Transverse colon (tissue), 4 donors: ENCODE measurements around the gene CUL2. TPM values are rescaled to one million over a fixed set of nuclear protein-coding genes. Genes with fewer than 3 reads are reported as not detected.

Source experiments
- DNase-seq: peaks from one replicate; pipeline ENCODE4 v3.0.0-alpha.2; 2019
- H3K27ac ChIP-seq, 4 donors: fragments of 200-600 bp; sonication (generic); 2 replicates each; pipeline ENCODE4 v1.5.1; 2016 to 2018; ENCODE audit warnings: inconsistent platforms in 4 of 4
- H3K27me3 ChIP-seq: fragments of 200-600 bp; sonication (generic); 2 replicates; pipeline ENCODE4 v1.5.1; 2017; ENCODE audit warnings: inconsistent platforms
- H3K36me3 ChIP-seq, 4 donors: fragments of 200-600 bp; sonication (generic); 2 replicates each; pipeline ENCODE4 v1.5.1; 2017 to 2019; ENCODE audit warnings: inconsistent platforms in 4 of 4
- H3K4me1 ChIP-seq, 4 donors: fragments of 200-600 bp; sonication (generic); 2 replicates each; pipeline ENCODE4 v1.5.1; 2017 to 2020; ENCODE audit warnings: inconsistent platforms in 4 of 4
- H3K4me3 ChIP-seq, 4 donors: fragments of 200-600 bp; sonication (generic); 1 replicate in 1 of 4; 2 replicates in 3 of 4; pipeline versions ENCODE4 v1.5.1 to v1.6.1; 2017 to 2019; ENCODE audit warnings: inconsistent platforms in 4 of 4
- H3K9me3 ChIP-seq, 2 donors: fragments of 200-600 bp; sonication (generic); 2 replicates each; pipeline ENCODE4 v1.5.1; 2017 to 2019; ENCODE audit warnings: inconsistent platforms in 2 of 2
- EP300 ChIP-seq: sonication (generic); formaldehyde crosslinking; IDR thresholded peaks from one replicate; pipeline ENCODE4 v1.6.1; 2017; ENCODE audit warnings: antibody characterized with exemption, low read depth
- POLR2A ChIP-seq: fragments of 450-650 bp; IDR thresholded peaks from one replicate; pipeline ENCODE4 v1.6.1; 2016; ENCODE audit warnings: antibody characterized with exemption, mild to moderate bottlenecking, moderate library complexity
- POLR2AphosphoS5 ChIP-seq, 3 donors: sonication (generic); formaldehyde crosslinking; IDR thresholded peaks; one replicate each; pipeline ENCODE4 v1.6.1; 2016; ENCODE audit warnings: antibody characterized with exemption in 3 of 3
- WGBS, 2 donors: methylation state at CpG; one replicate each; pipeline ENCODE4 v1.1.5; 2018; ENCODE audit warnings: low coverage in 1 of 2; 5-methylcytosine and 5-hydroxymethylcytosine counted together
- in situ Hi-C, 4 donors: fragments of 200-750 bp; cut with MboI; loops; one replicate each; pipeline versions ENCODE4 v1.15.0 to v1.15.1; 2017; ENCODE audit warnings: low sequenced_read_pairs in 3 of 4, low pct_ligation_motif_present in 1 of 4, low pct_unique_long_range_greater_than_20kb in 1 of 4
- intact Hi-C: fragments of 100-400 bp; cut with DNase I; formaldehyde crosslinking; loops from one replicate; pipeline ENCODE4 v1.15.1; 2023; ENCODE audit warnings: low total_unique reads
- total RNA-seq, 4 donors: library from RNA; depleted of rRNA; stranded (reverse); fragments of >200 nt; gene quantifications; one replicate each; pipeline ENCODE4 v1.1.0, GENCODE V29; 2016
- TF ChIP-seq, protein P1 (sequence below), 5 experiments: fragments of 200-600 bp in 3 of 5; fragments of 450-650 bp in 2 of 5; sonication (generic) in 3 of 5; IDR thresholded peaks; 1 replicate in 2 of 5; 2 replicates in 3 of 5; pipeline ENCODE4 v1.5.1; 2016 to 2017; ENCODE audit warnings: antibody characterized with exemption in 5 of 5, inconsistent platforms in 3 of 5, mild to moderate bottlenecking in 2 of 5, moderate library complexity in 1 of 5

Gene CUL2
- total RNA-seq, 4 donors from 2014 or later: 6.0 to 15.4 (median 11.5) TPM

DNA sequence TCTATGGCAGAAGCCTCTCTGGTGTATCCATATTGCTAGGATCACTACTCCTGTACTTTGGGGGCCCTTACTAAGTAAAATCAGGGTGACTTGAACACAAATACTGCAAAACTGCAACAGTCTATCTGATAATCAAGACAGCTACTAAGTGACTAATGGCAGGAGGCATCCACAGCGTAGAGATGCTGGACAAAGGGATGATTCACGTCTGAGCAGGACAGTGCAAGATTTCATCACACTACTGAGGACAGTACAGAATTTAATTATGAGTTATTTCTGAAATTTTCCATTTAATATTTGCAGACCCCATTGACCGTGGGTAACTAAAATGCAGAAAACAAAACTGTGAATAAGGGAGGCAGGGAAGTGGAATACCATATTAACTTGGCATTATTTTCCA is 10.4 kb downstream of the CUL2 start:
- Histone ChIP-seq H3K4me3 (no peak overlapping the region), H3K4me1 (no peaks in the 10 kb centered on the region), H3K27me3 (no peaks in the 10 kb centered on the region), H3K36me3 (no peaks in the 10 kb centered on the region), H3K27ac (no peak overlapping the region), H3K9me3 (no peaks in the 10 kb centered on the region)
- TF ChIP-seq, protein P1, sequence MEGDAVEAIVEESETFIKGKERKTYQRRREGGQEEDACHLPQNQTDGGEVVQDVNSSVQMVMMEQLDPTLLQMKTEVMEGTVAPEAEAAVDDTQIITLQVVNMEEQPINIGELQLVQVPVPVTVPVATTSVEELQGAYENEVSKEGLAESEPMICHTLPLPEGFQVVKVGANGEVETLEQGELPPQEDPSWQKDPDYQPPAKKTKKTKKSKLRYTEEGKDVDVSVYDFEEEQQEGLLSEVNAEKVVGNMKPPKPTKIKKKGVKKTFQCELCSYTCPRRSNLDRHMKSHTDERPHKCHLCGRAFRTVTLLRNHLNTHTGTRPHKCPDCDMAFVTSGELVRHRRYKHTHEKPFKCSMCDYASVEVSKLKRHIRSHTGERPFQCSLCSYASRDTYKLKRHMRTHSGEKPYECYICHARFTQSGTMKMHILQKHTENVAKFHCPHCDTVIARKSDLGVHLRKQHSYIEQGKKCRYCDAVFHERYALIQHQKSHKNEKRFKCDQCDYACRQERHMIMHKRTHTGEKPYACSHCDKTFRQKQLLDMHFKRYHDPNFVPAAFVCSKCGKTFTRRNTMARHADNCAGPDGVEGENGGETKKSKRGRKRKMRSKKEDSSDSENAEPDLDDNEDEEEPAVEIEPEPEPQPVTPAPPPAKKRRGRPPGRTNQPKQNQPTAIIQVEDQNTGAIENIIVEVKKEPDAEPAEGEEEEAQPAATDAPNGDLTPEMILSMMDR (IDR thresholded peaks at IDR 0.05): no peak
- TF ChIP-seq POLR2AphosphoS5 (IDR thresholded peaks at IDR 0.05) (no peak), EP300 (no peak), POLR2A (no peak)
- 67 to 91% methylated on average over 1 to 3 of the region's 3 CpGs for WGBS, 2 donors
- no peak for DNase-seq
- in situ Hi-C loops (no loop called here), intact Hi-C loops (no loop called here)

DNA sequence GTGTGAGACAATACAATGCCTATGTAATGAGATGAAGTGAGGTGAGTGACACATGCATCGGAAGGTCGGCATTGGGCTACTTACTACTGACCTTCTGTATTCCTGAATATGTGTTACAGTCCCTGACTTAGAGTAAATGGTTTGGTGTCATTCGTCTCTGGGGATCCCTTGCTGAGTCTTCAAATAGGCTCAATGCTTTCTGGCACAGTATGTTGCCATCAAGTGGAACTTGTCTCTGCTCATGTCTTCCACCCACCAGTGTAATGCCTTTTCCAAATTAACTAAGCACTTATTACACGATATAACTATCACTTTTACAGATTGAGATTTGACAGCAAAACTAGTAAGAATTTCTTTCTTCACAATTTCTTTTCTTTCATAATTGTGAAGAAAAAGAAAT is 10.9 kb downstream of the CUL2 start:
- intact Hi-C loops: no loop called here
- TF ChIP-seq, protein P1 (IDR thresholded peaks at IDR 0.05): no peak
- TF ChIP-seq POLR2A (no peak), POLR2AphosphoS5 (IDR thresholded peaks at IDR 0.05) (no peak), EP300 (no peak)
- no peaks in the 10 kb centered on the region for H3K27me3 ChIP-seq
- no peaks in the 10 kb centered on the region for H3K36me3 ChIP-seq
- no peak for DNase-seq
- in situ Hi-C loops: no loop called here
- H3K4me1 ChIP-seq: no peaks in the 10 kb centered on the region
- no peak overlapping the region for H3K27ac ChIP-seq
- H3K9me3 ChIP-seq: no peaks in the 10 kb centered on the region
- WGBS, 2 donors: 94% methylated on average over 4 of the region's 4 CpGs
- H3K4me3 ChIP-seq: no peak overlapping the region

DNA sequence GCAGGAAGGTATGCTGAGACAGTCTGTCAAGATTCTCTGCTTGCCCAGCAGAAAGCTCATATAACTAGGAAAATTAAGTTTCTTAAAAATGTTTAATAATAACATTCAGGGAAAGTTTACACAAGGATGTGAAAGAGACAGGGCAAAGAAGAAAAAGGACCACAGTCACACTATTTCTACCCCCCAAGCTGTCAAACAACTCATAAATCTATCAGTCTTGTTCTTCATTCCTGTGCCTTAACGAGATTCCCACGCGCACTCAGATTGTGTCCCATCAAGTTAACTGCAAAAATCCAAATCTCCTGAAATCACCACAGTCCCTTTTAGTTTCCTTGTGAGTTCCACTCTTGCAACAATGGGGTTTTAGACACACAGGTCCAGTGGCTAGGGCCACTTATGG is 14.9 kb downstream of the CUL2 start:
- intact Hi-C loops: no loop called here
- H3K27me3 ChIP-seq: no peaks in the 10 kb centered on the region
- no peak for DNase-seq
- no peak overlapping the region for H3K27ac ChIP-seq
- H3K36me3 ChIP-seq: peaks cover 0 to 2% (median 0%) of the 10 kb centered on the region in 4 donors
- H3K9me3 ChIP-seq: no peaks in the 10 kb centered on the region
- WGBS, 2 donors: 68 to 88% methylated on average over 3 of the region's 3 CpGs
- in situ Hi-C loops: no loop called here
- no peak overlapping the region for H3K4me3 ChIP-seq
- TF ChIP-seq POLR2A (no peak), EP300 (no peak), POLR2AphosphoS5 (IDR thresholded peaks at IDR 0.05) (no peak)
- TF ChIP-seq, protein P1 (IDR thresholded peaks at IDR 0.05): no peak
- H3K4me1 ChIP-seq: no peaks in the 10 kb centered on the region

- no peak overlapping the region for H3K27ac ChIP-seq
- 90% methylated on average over 4 of the region's 4 CpGs; no CpG with 5 or more reads in 1 of the 2 donors for WGBS, 2 donors
- no peaks in the 10 kb centered on the region for H3K4me1 ChIP-seq
- no peak overlapping the region for H3K4me3 ChIP-seq
- no peaks in the 10 kb centered on the region for H3K9me3 ChIP-seq
- no peak for DNase-seq
- no peaks in the 10 kb centered on the region for H3K27me3 ChIP-seq
- no peak for TF ChIP-seq EP300
- TF ChIP-seq POLR2AphosphoS5 (IDR thresholded peaks at IDR 0.05): no peak
- TF ChIP-seq, protein P1 (IDR thresholded peaks at IDR 0.05): no peak
- intact Hi-C loops (no loop called here), in situ Hi-C loops (no loop called here)
- peaks cover 0 to 4% (median 2%) of the 10 kb centered on the region in 4 donors for H3K36me3 ChIP-seq
These were observed 15.9 kb downstream of the CUL2 start for GRCh38 chr10:35074266-35074665.
